Mucosa of descending colon (tissue), 3 donors: Measurements from ENCODE around the gene CYP20A1. TPM values are rescaled to one million over a fixed set of nuclear protein-coding genes. Genes with fewer than 3 reads are reported as not detected.

Experiments
- ATAC-seq: fragments of 200-7000 bp; cut with Tn5 transposase; one replicate; pipeline ENCODE4 v1.9.1; 2020; ENCODE audit warnings: mild to moderate bottlenecking, moderate library complexity
- DNase-seq, 3 donors: peaks; one replicate each; pipeline ENCODE4 v3.0.0-alpha.2; 2020
- H3K36me3 ChIP-seq: fragments of 200-600 bp; one replicate; pipeline ENCODE4 v1.8.0; 2021; ENCODE audit warnings: low read depth, mild to moderate bottlenecking
- H3K4me1 ChIP-seq: fragments of 200-600 bp; one replicate; pipeline ENCODE4 v1.8.0; 2021; ENCODE audit warnings: low read depth, mild to moderate bottlenecking
- H3K4me3 ChIP-seq: fragments of 200-600 bp; one replicate; pipeline ENCODE4 v1.8.0; 2021; ENCODE audit warnings: mild to moderate bottlenecking
- H3K9me3 ChIP-seq: fragments of 200-600 bp; one replicate; pipeline ENCODE4 v1.8.0; 2021; ENCODE audit warnings: mild to moderate bottlenecking
- intact Hi-C, 2 donors: fragments of 100-400 bp; cut with DNase I in 1 of 2; cut with micrococcal nuclease in 1 of 2; formaldehyde crosslinking; loops; one replicate each; pipeline versions ENCODE4 v1.11.0 to v1.11.1; 2022; cut with DNase I, micrococcal nuclease
- total RNA-seq, 3 donors: library from RNA; stranded (reverse); fragmentation: NEBNext Ultra II Directional in 2 of 3; extraction: Animal tissue kit (Norgen Biotek cat#: 25700) in 2 of 3; gene quantifications; one replicate each; pipeline versions ENCODE4 v1.2.1 to v1.2.4, GENCODE V29; 2021 to 2023
- TF ChIP-seq, protein P1 (sequence below): fragments of 200-600 bp; IDR thresholded peaks from one replicate; pipeline ENCODE4 v1.8.0; 2022; ENCODE audit warnings: antibody characterized with exemption, mild to moderate bottlenecking
- donor health status: DM: no; HTN: no; CAD: no; lungs with moderate emphysema.
- donor health status: DM: no; HTN: no; CAD: no.
- donor health status: DM: no; HTN: yes; CAD: no.

Gene CYP20A1
- total RNA-seq, 3 donors from 2014 or later = 24.6 to 33.1 (median 25.8) TPM

GRCh38 chr2:203310688-203311436 lies 72.0 kb downstream of the CYP20A1 start:
- TF ChIP-seq, protein P1, sequence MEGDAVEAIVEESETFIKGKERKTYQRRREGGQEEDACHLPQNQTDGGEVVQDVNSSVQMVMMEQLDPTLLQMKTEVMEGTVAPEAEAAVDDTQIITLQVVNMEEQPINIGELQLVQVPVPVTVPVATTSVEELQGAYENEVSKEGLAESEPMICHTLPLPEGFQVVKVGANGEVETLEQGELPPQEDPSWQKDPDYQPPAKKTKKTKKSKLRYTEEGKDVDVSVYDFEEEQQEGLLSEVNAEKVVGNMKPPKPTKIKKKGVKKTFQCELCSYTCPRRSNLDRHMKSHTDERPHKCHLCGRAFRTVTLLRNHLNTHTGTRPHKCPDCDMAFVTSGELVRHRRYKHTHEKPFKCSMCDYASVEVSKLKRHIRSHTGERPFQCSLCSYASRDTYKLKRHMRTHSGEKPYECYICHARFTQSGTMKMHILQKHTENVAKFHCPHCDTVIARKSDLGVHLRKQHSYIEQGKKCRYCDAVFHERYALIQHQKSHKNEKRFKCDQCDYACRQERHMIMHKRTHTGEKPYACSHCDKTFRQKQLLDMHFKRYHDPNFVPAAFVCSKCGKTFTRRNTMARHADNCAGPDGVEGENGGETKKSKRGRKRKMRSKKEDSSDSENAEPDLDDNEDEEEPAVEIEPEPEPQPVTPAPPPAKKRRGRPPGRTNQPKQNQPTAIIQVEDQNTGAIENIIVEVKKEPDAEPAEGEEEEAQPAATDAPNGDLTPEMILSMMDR = no peak

GRCh38 chr2:203326356-203326755 lies 87.5 kb downstream of the CYP20A1 start:
- TF ChIP-seq, protein P1 = no peak
- intact Hi-C loops = no loop called here
- ATAC-seq = no peak

More at GRCh38 chr2:203310688-203311436, 72.0 kb downstream of the CYP20A1 start:
- Histone ChIP-seq H3K9me3 (no peaks in the 10 kb centered on the region), H3K4me3 (no peak overlapping the region), H3K36me3 (no peaks in the 10 kb centered on the region), H3K4me1 (no peaks in the 10 kb centered on the region)
- DNase-seq (no peak), ATAC-seq (no peak)
- intact Hi-C loops = no loop called here

DNA sequence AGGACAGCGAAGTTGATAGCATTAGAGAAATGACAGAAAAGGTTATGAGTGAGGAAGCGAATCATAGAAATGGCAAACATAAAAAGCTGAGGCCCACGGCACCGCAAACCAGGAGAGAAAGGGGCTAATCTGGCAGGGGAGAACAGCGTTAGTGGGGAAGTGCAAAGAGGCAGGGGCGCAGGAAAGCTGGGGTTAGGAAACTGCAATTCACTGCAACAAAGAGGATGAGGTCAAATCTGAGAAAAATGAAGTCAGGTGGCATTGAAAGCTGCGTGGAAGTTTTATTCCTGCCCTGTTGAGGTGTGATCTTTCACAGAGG lies 88.7 kb downstream of the CYP20A1 start:
- Histone ChIP-seq H3K4me3 (peak overlapping the region; percentile 85), H3K36me3 (no peaks in the 10 kb centered on the region), H3K4me1 (peaks cover 14% of the 10 kb centered on the region), H3K9me3 (no peaks in the 10 kb centered on the region)
- intact Hi-C loops = no loop called here
- DNase-seq (no peak), ATAC-seq (no peak)
- TF ChIP-seq, protein P1 = no peak

More at GRCh38 chr2:203326356-203326755, 87.5 kb downstream of the CYP20A1 start:
- Histone ChIP-seq H3K36me3 (no peaks in the 10 kb centered on the region), H3K4me1 (peaks cover 14% of the 10 kb centered on the region), H3K4me3 (no peak overlapping the region), H3K9me3 (no peaks in the 10 kb centered on the region)
- no peak for DNase-seq

- TF ChIP-seq, protein P1 = no peak
- Histone ChIP-seq H3K4me1 (peaks cover 14% of the 10 kb centered on the region), H3K4me3 (peak within 1 kb of the TSS; percentile 85), H3K36me3 (no peaks in the 10 kb centered on the region), H3K9me3 (no peaks in the 10 kb centered on the region)
- peak; percentile 95 for ATAC-seq
- intact Hi-C loops = no loop called here
- DNase-seq = peak; percentile 79 to 87 (median 84)
Observed at GRCh38 chr2:203327901-203328759, 89.3 kb downstream of the CYP20A1 start, which contains the start of gene ABI2. Gene ABI2 (plus strand): TSS chr2:203328394. CDS start chr2:203328515, 121 bp downstream.

GRCh38 chr2:203328760-203329540 lies 90.1 kb downstream of the CYP20A1 start:
- H3K4me1 ChIP-seq = peaks cover 14% of the 10 kb centered on the region
- DNase-seq = peak in 2 of 3 donors; percentile 32 to 61
- H3K36me3 ChIP-seq = no peaks in the 10 kb centered on the region
- no peaks in the 10 kb centered on the region for H3K9me3 ChIP-seq
- intact Hi-C loops = no loop called here
- peak; percentile 65 for ATAC-seq
- peak overlapping the region; percentile 85 for H3K4me3 ChIP-seq
- TF ChIP-seq, protein P1 = no peak
